HL-60 (cell line): Measurements from ENCODE around the gene BBS4.

ENCODE experiments used
- DNase-seq, 2 experiments: peaks; one replicate each; pipeline ENCODE4 v3.0.0-alpha.2; 2010 to 2020; ENCODE audit warnings: low read depth in 1 of 2, low spot score in 1 of 2
- H3K27ac ChIP-seq: fragments of 250-450 bp; sonication (Bioruptor Pico); replicated peaks from 2 replicates; pipeline ENCODE4 v1.5.1; 2020; ENCODE audit warnings: mild to moderate bottlenecking, moderate library complexity
- H3K27me3 ChIP-seq: fragments of 250-450 bp; sonication (Bioruptor Pico); 2 replicates; pipeline ENCODE4 v1.5.1; 2021; ENCODE audit warnings: mild to moderate bottlenecking, moderate library complexity; ENCODE audit not compliant: insufficient read depth, poor library complexity, severe bottlenecking
- H3K4me3 ChIP-seq: replicated peaks from 2 replicates; pipeline ENCODE4 v1.5.1; 2011; ENCODE audit warnings: mild to moderate bottlenecking, control low read depth, low read length; ENCODE audit not compliant: insufficient read depth
- GABPA ChIP-seq: IDR thresholded peaks from 2 replicates; pipeline ENCODE4 v1.6.1; 2012; ENCODE audit warnings: low read depth
- POLR2AphosphoS5 ChIP-seq: IDR thresholded peaks from 2 replicates; pipeline ENCODE4 v1.6.1; 2012; ENCODE audit warnings: low read depth
- SPI1 ChIP-seq: IDR thresholded peaks from 2 replicates; pipeline ENCODE4 v1.6.1; 2012; ENCODE audit warnings: low read depth, mild to moderate bottlenecking, borderline replicate concordance
- TF ChIP-seq, protein P1 (sequence below): IDR thresholded peaks from 2 replicates; pipeline ENCODE4 v1.6.1; 2012; ENCODE audit warnings: low read depth; ENCODE audit not compliant: insufficient replicate concordance
- TF ChIP-seq, protein P2 (sequence below): IDR thresholded peaks from one replicate; pipeline ENCODE4 v1.5.1; 2011; ENCODE audit warnings: low read length, control low read depth, inconsistent platforms; ENCODE audit not compliant: insufficient read depth

Gene BBS4

DNA sequence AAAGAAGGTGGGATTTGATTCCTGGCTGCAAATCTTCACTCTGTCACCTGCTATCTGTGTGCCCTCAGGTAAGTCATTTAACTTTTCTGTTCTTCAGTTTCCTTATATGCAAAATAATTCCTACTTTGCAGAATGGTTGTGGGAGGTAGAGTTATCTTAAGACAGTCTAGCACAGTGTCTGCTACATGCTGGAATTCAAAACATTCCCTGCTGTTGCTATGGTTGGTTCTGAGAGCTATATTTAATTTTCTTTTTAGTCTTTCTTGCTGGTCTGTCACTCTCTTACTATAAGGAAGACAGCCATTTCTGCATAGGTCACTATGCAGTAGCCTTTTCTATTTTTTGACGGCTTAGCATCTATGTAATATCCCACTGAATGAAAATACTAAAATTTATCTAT is 101.5 kb downstream of the BBS4 start:
- TF ChIP-seq, protein P1, sequence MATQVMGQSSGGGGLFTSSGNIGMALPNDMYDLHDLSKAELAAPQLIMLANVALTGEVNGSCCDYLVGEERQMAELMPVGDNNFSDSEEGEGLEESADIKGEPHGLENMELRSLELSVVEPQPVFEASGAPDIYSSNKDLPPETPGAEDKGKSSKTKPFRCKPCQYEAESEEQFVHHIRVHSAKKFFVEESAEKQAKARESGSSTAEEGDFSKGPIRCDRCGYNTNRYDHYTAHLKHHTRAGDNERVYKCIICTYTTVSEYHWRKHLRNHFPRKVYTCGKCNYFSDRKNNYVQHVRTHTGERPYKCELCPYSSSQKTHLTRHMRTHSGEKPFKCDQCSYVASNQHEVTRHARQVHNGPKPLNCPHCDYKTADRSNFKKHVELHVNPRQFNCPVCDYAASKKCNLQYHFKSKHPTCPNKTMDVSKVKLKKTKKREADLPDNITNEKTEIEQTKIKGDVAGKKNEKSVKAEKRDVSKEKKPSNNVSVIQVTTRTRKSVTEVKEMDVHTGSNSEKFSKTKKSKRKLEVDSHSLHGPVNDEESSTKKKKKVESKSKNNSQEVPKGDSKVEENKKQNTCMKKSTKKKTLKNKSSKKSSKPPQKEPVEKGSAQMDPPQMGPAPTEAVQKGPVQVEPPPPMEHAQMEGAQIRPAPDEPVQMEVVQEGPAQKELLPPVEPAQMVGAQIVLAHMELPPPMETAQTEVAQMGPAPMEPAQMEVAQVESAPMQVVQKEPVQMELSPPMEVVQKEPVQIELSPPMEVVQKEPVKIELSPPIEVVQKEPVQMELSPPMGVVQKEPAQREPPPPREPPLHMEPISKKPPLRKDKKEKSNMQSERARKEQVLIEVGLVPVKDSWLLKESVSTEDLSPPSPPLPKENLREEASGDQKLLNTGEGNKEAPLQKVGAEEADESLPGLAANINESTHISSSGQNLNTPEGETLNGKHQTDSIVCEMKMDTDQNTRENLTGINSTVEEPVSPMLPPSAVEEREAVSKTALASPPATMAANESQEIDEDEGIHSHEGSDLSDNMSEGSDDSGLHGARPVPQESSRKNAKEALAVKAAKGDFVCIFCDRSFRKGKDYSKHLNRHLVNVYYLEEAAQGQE, result no peak
- TF ChIP-seq, protein P2, sequence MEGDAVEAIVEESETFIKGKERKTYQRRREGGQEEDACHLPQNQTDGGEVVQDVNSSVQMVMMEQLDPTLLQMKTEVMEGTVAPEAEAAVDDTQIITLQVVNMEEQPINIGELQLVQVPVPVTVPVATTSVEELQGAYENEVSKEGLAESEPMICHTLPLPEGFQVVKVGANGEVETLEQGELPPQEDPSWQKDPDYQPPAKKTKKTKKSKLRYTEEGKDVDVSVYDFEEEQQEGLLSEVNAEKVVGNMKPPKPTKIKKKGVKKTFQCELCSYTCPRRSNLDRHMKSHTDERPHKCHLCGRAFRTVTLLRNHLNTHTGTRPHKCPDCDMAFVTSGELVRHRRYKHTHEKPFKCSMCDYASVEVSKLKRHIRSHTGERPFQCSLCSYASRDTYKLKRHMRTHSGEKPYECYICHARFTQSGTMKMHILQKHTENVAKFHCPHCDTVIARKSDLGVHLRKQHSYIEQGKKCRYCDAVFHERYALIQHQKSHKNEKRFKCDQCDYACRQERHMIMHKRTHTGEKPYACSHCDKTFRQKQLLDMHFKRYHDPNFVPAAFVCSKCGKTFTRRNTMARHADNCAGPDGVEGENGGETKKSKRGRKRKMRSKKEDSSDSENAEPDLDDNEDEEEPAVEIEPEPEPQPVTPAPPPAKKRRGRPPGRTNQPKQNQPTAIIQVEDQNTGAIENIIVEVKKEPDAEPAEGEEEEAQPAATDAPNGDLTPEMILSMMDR, result no peak
- TF ChIP-seq POLR2AphosphoS5, result no peak
- TF ChIP-seq GABPA, result no peak
- TF ChIP-seq SPI1, result no peak
- no peak for DNase-seq
- Histone ChIP-seq H3K4me3 (no peak overlapping the region), H3K27ac (no peak overlapping the region), H3K27me3 (no peaks in the 10 kb centered on the region)
